Transverse colon (tissue), 4 donors: ENCODE data around the gene MTHFD2L. TPM values are rescaled to one million over a fixed set of nuclear protein-coding genes. Genes with fewer than 3 reads are reported as not detected.

ENCODE experiments used
- DNase-seq: peaks from one replicate; pipeline ENCODE4 v3.0.0-alpha.2; 2019
- H3K27ac ChIP-seq, 4 donors: fragments of 200-600 bp; sonication (generic); 2 replicates each; pipeline ENCODE4 v1.5.1; 2016 to 2018; ENCODE audit warnings: inconsistent platforms in 4 of 4
- H3K27me3 ChIP-seq: fragments of 200-600 bp; sonication (generic); 2 replicates; pipeline ENCODE4 v1.5.1; 2017; ENCODE audit warnings: inconsistent platforms
- H3K36me3 ChIP-seq, 4 donors: fragments of 200-600 bp; sonication (generic); 2 replicates each; pipeline ENCODE4 v1.5.1; 2017 to 2019; ENCODE audit warnings: inconsistent platforms in 4 of 4
- H3K4me1 ChIP-seq, 4 donors: fragments of 200-600 bp; sonication (generic); 2 replicates each; pipeline ENCODE4 v1.5.1; 2017 to 2020; ENCODE audit warnings: inconsistent platforms in 4 of 4
- H3K4me3 ChIP-seq, 4 donors: fragments of 200-600 bp; sonication (generic); 1 replicate in 1 of 4; 2 replicates in 3 of 4; pipeline versions ENCODE4 v1.5.1 to v1.6.1; 2017 to 2019; ENCODE audit warnings: inconsistent platforms in 4 of 4
- H3K9me3 ChIP-seq, 2 donors: fragments of 200-600 bp; sonication (generic); 2 replicates each; pipeline ENCODE4 v1.5.1; 2017 to 2019; ENCODE audit warnings: inconsistent platforms in 2 of 2
- CTCF ChIP-seq, 5 experiments: fragments of 200-600 bp in 3 of 5; fragments of 450-650 bp in 2 of 5; sonication (generic) in 3 of 5; IDR thresholded peaks; 1 replicate in 2 of 5; 2 replicates in 3 of 5; pipeline ENCODE4 v1.5.1; 2016 to 2017; ENCODE audit warnings: antibody characterized with exemption in 5 of 5, inconsistent platforms in 3 of 5, mild to moderate bottlenecking in 2 of 5, moderate library complexity in 1 of 5
- EP300 ChIP-seq: sonication (generic); formaldehyde crosslinking; IDR thresholded peaks from one replicate; pipeline ENCODE4 v1.6.1; 2017; ENCODE audit warnings: antibody characterized with exemption, low read depth
- POLR2A ChIP-seq: fragments of 450-650 bp; IDR thresholded peaks from one replicate; pipeline ENCODE4 v1.6.1; 2016; ENCODE audit warnings: antibody characterized with exemption, mild to moderate bottlenecking, moderate library complexity
- POLR2AphosphoS5 ChIP-seq, 3 donors: sonication (generic); formaldehyde crosslinking; IDR thresholded peaks; one replicate each; pipeline ENCODE4 v1.6.1; 2016; ENCODE audit warnings: antibody characterized with exemption in 3 of 3
- WGBS, 2 donors: methylation state at CpG; one replicate each; pipeline ENCODE4 v1.1.5; 2018; ENCODE audit warnings: low coverage in 1 of 2; 5-methylcytosine and 5-hydroxymethylcytosine counted together
- in situ Hi-C, 4 donors: fragments of 200-750 bp; cut with MboI; loops; one replicate each; pipeline versions ENCODE4 v1.15.0 to v1.15.1; 2017; ENCODE audit warnings: low sequenced_read_pairs in 3 of 4, low pct_ligation_motif_present in 1 of 4, low pct_unique_long_range_greater_than_20kb in 1 of 4
- intact Hi-C: fragments of 100-400 bp; cut with DNase I; formaldehyde crosslinking; loops from one replicate; pipeline ENCODE4 v1.15.1; 2023; ENCODE audit warnings: low total_unique reads
- total RNA-seq, 4 donors: library from RNA; depleted of rRNA; stranded (reverse); fragments of >200 nt; gene quantifications; one replicate each; pipeline ENCODE4 v1.1.0, GENCODE V29; 2016

The MTHFD2L gene
- total RNA-seq, 4 donors from 2014 or later, result 7.6 to 18.1 (median 12.7) TPM

- no peaks in the 10 kb centered on the region for H3K27me3 ChIP-seq
- 96% methylated on average over 1 of the region's 1 CpG; no CpG with 5 or more reads in 1 of the 2 donors for WGBS, 2 donors
- intact Hi-C loops, result loop anchor here (10.0 kb wide), 1 partner anchor 379 kb away; no protein-coding TSS in a partner anchor
- H3K9me3 ChIP-seq, result no peaks in the 10 kb centered on the region
- no peaks in the 10 kb centered on the region for H3K36me3 ChIP-seq
- DNase-seq, result no peak
- in situ Hi-C loops, result no loop called here
- H3K4me1 ChIP-seq, result peaks cover 10 to 27% (median 18%) of the 10 kb centered on the region in 4 donors
- no peak overlapping the region for H3K27ac ChIP-seq
- H3K4me3 ChIP-seq, result no peak overlapping the region
- TF ChIP-seq POLR2AphosphoS5 (IDR thresholded peaks at IDR 0.05) (no peak), EP300 (no peak), CTCF (IDR thresholded peaks at IDR 0.05) (no peak), POLR2A (no peak)
These were observed 43.7 kb upstream of the MTHFD2L start for GRCh38 chr4:74114234-74114633.

DNA sequence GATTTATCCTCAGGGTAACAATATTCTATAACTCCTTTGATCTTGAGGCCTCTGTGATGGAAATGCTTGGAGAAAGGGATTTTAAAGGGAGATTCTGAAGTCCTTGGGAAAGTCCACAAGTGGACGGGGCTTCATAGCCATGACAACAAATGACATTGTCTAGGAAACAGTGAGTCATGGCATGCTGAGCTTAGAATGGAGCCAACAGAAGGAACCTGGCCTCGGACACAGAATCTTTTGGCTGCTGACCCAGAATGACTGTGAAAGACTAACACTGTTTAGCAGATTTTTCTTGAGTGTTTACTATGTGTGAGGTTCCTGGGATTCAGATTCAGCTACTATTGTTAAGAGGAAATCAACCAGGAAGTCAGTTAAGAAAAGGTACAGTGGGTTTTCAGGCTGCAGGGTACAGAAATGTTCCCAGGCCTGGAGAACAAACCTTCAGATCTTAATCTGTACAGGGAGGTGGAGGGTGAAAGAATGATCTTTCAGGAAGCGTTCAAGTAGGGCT lies 40.8 kb upstream of the MTHFD2L start:
- H3K4me1 ChIP-seq, result peaks cover 10 to 18% (median 14%) of the 10 kb centered on the region in 4 donors
- no peaks in the 10 kb centered on the region for H3K27me3 ChIP-seq
- H3K36me3 ChIP-seq, result no peaks in the 10 kb centered on the region
- 20 to 37% methylated on average over 2 to 3 of the region's 3 CpGs for WGBS, 2 donors
- H3K9me3 ChIP-seq, result no peaks in the 10 kb centered on the region
- H3K4me3 ChIP-seq, result no peak overlapping the region
- no peak for TF ChIP-seq CTCF (IDR thresholded peaks at IDR 0.05)
- TF ChIP-seq POLR2AphosphoS5 (IDR thresholded peaks at IDR 0.05), result peak; percentile 61 to 81 (median 80)
- TF ChIP-seq POLR2A, result no peak
- peak; percentile 11 for TF ChIP-seq EP300
- H3K27ac ChIP-seq, result peak overlapping the region; percentile 26 to 66 (median 53)
- intact Hi-C loops (loop anchor here (10.0 kb wide), 1 partner anchor 382 kb away; no protein-coding TSS in a partner anchor), in situ Hi-C loops (no loop called here)
- peak; percentile 49 for DNase-seq

DNA sequence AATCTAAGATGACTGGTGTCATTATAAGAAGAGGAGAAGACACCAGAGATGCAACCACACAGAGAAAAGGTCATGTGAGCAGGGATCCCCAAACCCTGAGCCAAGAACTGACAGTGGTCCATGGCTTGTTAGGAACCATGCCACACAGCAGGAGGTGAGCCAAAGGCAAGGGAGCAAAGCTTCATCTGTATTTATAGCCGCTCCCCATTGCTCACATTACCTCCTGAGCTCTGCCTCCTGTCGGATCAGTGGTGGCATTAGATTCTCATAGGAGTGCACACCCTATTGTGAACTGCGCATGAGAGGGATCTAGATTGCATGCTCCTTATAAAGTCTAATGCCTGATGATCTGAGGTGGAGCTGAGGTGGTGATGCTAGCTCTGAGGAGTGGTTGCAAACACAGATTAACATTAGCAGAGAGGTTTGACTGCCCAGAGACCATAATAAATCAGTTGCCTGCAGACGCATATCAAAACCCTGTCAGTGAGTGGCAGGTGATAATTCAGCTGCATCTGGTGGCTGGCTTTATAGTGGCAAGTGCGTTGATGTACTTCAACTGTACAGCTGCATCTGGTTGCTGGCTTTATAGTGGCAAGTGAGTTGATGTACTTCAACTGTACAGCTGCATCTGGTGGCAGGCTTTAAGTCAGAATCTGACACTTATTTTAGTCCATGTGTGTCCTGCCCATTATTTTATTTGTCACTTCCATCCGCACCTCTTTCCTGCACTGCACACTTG lies 39.1 kb upstream of the MTHFD2L start:
- in situ Hi-C loops (no loop called here), intact Hi-C loops (loop anchor here (10.0 kb wide), 1 partner anchor 384 kb away; no protein-coding TSS in a partner anchor)
- DNase-seq, result no peak
- Histone ChIP-seq H3K4me3 (no peak overlapping the region), H3K27me3 (no peaks in the 10 kb centered on the region), H3K36me3 (no peaks in the 10 kb centered on the region), H3K4me1 (peaks cover 13 to 18% (median 14%) of the 10 kb centered on the region in 4 donors), H3K27ac (no peak overlapping the region), H3K9me3 (no peaks in the 10 kb centered on the region)
- TF ChIP-seq POLR2A (no peak), CTCF (IDR thresholded peaks at IDR 0.05) (no peak), EP300 (no peak), POLR2AphosphoS5 (IDR thresholded peaks at IDR 0.05) (no peak)
- WGBS, 2 donors, result 81 to 91% methylated on average over 2 to 6 of the region's 6 CpGs

DNA sequence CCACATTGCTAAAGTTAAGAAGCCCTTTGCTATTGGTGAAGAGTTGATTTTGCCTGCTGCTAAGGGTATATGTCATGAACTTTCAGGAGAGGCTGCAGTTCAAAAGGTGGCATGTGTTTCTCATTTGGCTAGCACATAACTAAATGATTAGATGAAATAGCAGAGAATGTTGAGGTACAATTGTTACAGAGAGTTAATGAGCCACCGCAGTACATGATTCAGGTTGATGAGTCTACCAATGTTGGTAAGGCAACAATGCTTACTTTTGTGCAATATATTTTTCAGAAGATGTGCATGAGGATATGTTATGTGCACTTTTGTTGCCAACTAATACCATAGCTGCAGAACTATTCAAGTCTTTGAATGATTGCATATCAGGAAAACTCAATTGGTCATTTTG lies 37.8 kb upstream of the MTHFD2L start:
- TF ChIP-seq EP300 (no peak), POLR2A (no peak), CTCF (IDR thresholded peaks at IDR 0.05) (no peak), POLR2AphosphoS5 (IDR thresholded peaks at IDR 0.05) (no peak)
- Histone ChIP-seq H3K4me3 (no peak overlapping the region), H3K4me1 (peaks cover 13 to 18% (median 14%) of the 10 kb centered on the region in 4 donors), H3K36me3 (no peaks in the 10 kb centered on the region), H3K27ac (no peak overlapping the region), H3K9me3 (no peaks in the 10 kb centered on the region), H3K27me3 (no peaks in the 10 kb centered on the region)
- in situ Hi-C loops, result no loop called here
- WGBS, 2 donors, result 86 to 97% methylated on average over 1 of the region's 1 CpG
- intact Hi-C loops, result no loop called here
- no peak for DNase-seq
